GM19452 (cell line): ENCODE results near the gene WNK1.

Experiments used
- ATAC-seq: cut with Tn5 transposase; IDR thresholded peaks from one replicate; pipeline ENCODE4 v1.9.1; 2021; ENCODE audit not compliant: unreplicated experiment

The WNK1 gene

DNA sequence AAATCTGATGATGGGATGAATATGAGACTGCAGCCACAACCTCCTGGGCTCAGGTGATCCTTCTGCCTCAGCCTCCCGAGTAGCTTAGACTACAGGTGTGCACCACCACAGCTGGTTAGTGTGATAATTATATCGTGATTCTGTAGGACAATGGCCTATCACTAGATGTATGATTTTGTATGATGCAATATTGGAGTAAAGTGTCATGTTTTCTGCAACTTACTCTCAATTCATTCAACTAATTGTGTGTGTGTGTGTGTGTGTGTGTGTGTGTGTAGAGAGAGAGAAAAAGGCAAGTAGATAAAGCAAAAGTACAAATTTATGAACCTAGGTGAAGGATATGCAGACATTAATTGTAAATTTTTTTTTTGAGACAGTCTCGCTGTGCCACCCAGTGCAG is 186.4 kb downstream of the WNK1 start:
- ATAC-seq = no peak

DNA sequence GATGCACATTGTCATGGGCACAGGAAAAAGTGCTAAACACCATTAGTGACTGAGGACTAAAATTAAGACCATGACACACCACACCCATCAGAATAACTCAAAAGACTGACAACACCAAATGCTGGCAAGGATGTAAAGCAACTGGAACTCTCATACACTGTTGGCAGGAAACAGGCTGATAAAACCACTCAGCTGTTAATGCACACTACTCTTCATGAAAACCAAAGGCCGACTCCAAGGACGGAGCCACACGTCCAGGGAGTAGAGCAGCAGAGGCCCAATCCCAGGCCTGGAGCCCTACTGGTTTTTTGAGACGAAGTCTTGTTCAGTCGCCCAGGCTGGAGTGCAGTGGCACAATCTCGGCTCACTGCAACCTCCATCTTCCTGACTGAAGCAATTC is 190.7 kb downstream of the WNK1 start:
- no peak for ATAC-seq

DNA sequence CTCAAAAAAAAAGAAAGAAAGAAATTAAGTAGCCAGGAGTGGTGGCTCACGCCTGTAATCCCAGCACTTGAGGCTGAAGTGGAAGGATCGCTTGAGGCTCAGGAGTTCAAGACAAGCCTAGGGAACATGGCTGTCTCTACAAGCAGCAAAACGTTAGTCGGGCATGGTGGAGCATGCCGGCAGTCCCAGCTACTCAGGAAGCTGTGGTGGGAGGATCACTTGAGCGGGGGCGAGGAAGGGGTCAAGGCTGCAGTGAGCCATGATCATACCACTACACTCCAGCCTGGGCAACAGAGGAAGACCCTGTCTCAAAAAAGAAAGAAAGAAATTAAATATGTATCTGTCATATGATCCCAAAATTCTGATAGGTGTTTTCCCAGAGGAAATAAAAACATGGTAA is 191.8 kb downstream of the WNK1 start:
- no peak for ATAC-seq

DNA sequence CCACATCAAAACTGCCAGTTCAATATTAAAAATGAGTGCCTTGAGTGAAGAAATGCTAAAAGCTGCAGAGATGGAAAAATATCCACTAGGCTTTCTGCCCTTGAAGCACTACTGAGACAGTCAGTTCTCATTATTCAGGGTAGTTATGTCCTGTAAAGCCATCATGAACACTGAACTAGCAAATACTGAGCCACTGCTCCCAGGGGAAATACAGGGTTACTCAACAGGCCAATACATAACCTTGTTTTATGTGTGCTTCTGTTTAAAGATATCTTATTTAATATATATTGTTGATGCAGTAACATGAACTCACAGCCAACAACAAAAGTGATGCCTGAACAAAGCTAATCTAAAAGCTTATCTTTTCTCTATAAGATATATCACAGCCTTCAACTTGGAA is 193.8 kb downstream of the WNK1 start:
- no peak for ATAC-seq

DNA sequence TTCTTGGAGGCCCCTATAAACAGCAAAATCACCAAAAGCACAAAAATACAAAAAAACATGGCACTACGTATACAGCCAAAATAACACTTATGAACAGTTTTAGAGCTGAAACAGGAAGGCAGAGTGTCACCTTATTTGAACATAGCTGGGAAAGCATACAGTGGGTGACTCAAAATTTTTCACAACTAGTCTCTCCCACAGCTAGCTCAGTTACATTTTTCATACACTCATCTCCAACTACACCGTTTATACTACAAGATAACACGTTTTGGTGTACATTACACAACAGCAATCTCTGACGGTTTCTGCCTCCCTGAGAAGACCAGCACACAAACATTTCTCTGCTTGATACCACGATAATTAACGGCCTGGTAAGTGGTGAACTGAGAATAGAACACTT is 194.3 kb downstream of the WNK1 start:
- ATAC-seq = no peak

DNA sequence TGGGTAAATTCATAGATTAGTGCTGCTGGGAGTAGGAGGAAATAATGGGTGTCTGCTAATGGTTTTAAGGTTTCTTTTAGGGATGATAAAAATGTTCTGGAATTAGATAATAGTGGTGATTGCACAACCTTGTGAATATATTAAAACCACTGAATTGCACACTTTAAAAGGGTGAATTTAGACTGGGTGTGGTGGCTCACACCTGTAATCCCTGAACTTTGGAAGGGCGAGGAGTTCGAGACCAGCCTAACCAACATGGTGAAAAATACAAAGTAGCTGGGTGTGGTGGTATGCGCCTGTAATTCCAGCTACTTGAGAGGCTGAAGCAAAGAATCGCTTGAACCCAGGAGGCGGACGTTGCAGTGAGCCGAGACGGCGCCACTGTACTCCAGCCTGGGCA is 195.9 kb downstream of the WNK1 start:
- no peak for ATAC-seq

DNA sequence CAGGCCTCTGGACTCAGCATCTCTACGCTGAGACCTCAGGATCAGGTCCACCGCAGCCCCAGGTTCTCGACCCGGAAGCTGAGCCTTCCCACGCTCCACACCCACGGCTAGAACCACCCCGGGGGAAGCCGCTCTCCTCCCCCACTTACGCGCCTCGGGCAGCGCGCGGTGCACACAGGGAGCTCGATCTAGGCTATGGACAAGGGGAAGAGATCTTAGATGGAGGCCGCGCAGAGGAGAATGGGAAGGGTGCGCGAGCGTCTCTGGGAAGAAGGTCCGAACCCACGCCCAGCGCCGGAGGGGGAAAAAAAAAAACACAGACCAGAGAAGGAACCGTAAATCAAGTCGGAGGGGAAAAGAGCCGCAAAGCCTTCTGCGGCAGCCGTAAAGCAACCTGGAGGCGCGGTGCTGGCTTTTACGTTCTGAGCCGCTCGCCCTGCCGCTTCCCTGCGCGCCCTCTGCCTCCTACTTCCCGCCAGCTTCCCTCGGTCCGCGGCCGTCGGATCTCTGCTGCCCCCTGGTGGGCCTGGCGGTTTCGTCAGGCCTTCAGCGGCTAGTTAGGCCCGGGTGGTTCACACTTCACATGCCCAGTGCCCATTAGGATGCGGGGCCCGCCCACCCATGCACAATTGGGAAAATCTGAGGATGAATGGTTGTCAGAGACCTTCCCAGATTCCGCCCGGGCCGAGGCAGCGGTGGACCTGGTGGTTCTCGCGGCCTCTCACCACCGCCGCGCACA is 197.2 kb downstream of the WNK1 start, which contains the start of gene RAD52:
Gene RAD52 (minus strand): TSS at position 242 of the 739 bp plus-strand sequence. CDS start 16,636 bp downstream, outside the sequence.
- ATAC-seq = peak; percentile 81

DNA sequence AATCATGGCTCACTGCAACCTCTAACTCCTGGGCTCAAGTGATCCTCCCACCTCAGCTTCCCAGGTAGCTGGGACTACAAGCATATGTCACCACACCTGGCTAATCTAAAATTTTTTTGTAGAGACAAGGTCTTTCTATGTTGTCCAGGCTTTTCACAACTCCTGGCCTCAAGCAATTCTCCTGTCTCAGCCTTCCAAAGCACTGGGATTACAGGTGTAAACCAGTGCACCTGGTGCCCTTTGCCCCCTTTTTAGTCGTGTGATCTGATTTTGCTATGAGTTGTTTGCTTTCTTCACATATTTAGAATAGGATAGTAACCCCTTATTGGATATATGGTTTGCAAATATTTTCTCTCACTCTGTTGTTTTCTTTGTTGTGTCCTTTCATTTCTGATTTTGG is 198.8 kb downstream of the WNK1 start:
- no peak for ATAC-seq

DNA sequence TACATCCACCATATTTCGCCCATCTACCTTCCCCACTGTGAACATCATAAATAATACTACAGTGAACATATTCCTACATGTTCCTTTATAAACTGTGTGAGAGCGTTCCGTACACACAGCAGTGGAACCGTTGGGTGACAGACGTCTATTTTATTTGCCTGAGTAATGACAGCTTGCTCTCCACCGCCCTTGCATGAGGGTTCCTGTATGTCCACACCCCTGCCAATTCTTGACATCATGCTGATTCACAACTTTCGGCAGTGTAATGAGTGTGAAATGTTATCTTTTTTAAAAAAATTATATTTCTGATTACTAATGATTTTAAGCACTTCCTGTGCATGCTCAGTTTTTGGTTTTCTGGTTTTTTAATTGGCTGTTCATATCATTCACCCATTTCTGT is 201.4 kb downstream of the WNK1 start:
- no peak for ATAC-seq

DNA sequence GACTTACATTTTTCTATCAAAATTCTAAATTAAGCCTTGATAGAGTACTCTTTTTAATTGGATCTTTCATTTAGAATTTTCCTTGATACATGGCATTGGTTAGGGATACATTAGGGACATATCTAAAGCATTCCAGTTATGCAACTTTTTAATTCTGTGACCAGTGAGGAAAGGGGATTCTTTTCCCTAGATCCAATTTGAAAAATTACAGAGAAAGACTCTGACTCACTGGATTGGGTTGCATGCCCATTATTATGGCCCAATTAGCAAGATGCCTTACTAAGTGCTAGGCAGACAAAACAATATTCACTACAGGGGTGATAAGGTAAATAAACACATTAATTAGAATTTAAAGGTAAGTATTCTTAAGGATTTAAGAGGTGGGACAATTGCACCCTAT is 202.4 kb downstream of the WNK1 start:
- no peak for ATAC-seq

DNA sequence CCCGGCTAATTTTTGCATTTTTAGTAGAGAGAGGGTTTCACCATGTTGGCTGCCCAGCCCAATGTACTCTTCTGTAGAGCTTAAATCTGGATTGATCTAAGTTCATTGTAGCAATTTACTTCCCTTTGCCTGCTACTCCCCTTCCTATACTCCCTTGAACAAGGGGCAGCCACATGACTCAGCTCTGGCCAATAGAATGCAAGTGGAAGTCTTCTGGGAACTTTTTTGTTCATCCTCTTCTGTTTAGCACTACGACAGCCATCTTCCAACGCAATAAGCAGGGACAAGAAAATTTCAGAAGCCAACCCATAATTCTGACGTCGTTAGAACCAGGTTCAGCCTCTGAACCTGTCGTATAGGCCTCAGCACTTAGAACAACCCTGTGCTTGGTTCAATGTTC is 203.6 kb downstream of the WNK1 start:
- ATAC-seq = no peak

DNA sequence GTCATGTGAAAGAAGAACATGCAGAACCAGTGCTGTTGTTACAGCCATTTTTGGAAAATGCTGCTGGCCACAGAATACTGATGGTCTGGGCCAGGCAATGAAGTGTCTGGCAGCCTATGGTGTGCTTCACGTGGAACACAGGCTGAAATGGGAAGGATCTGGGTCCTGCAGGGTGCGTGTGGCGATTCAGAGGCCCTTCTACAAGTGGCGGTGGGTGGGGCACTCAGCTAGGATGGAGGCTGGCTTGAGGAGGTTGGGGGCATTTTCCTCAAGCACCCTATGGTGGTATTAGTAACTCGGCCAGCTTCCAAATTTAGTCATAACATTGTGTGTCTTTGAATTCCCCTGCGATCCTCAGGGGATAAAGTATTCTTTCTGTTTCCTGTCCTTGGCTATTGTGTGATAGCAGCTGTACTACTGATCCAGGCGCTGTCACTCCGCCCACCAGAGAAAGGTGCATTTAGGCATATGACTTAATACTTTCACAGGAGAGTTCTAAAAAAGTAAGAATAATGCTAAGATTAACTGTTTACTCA is 206.3 kb downstream of the WNK1 start:
- ATAC-seq = peak; percentile 67
